ENCODE data around the gene TSGA10IP. TPM values are rescaled to one million over a fixed set of nuclear protein-coding genes. Genes with fewer than 3 reads are reported as not detected.

Gene TSGA10IP
- total RNA-seq, 4 donors from 2014 or later, result not detected

GRCh38 chr11:65958291-65958690, 13.0 kb downstream of the TSGA10IP start:
- TF ChIP-seq POLR2AphosphoS5 (IDR thresholded peaks at IDR 0.05) (no peak), POLR2A (IDR thresholded peaks at IDR 0.05) (no peak)
- TF ChIP-seq, protein P1, sequence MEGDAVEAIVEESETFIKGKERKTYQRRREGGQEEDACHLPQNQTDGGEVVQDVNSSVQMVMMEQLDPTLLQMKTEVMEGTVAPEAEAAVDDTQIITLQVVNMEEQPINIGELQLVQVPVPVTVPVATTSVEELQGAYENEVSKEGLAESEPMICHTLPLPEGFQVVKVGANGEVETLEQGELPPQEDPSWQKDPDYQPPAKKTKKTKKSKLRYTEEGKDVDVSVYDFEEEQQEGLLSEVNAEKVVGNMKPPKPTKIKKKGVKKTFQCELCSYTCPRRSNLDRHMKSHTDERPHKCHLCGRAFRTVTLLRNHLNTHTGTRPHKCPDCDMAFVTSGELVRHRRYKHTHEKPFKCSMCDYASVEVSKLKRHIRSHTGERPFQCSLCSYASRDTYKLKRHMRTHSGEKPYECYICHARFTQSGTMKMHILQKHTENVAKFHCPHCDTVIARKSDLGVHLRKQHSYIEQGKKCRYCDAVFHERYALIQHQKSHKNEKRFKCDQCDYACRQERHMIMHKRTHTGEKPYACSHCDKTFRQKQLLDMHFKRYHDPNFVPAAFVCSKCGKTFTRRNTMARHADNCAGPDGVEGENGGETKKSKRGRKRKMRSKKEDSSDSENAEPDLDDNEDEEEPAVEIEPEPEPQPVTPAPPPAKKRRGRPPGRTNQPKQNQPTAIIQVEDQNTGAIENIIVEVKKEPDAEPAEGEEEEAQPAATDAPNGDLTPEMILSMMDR (IDR thresholded peaks at IDR 0.05), result no peak
- peaks cover 20% of the 10 kb centered on the region for H3K4me1 ChIP-seq
- DNase-seq (ENCODE audit: low spot score in 2 of 2), result no peak
- no peak overlapping the region for H3K4me3 ChIP-seq
- H3K36me3 ChIP-seq, result no peaks in the 10 kb centered on the region
- peaks cover 9% of the 10 kb centered on the region for H3K27me3 ChIP-seq
- no peak overlapping the region for H3K27ac ChIP-seq
- H3K9me3 ChIP-seq, result no peaks in the 10 kb centered on the region
- 36% methylated on average over 4 of the region's 4 CpGs for WGBS

DNA sequence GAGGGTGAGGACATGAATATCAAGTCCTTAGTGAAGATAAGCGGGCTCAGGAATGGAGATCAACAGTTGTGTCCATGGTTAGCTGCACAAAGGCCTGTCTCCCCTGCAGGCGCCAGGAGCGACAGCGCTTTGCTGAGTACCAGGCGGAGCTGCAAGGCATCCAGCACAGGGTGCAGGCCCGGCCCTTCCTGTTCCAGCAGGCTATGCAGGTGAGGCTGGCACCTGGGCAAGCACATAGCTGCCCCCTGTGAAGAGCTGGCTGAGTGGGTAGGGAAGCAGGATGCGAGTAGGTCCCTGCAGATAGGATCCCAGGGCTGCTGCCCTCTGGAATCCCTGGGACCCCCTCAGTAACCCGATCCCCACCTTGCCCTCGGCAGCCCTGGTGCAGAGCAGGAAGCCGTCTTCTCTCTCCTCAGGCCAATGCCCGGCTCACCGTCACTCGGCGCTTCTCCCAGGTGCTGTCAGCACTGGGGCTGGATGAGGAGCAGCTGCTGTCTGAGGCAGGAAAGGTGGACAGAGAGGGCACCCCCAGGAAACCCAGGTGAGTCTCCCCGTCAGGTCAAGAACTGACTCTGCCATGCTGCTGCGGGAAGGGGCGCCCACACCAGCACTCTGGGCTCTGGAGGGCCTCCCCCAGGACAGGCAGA, 13.6 kb downstream of the TSGA10IP start:
- Histone ChIP-seq H3K4me3 (no peak overlapping the region), H3K27me3 (peaks cover 9% of the 10 kb centered on the region), H3K4me1 (peaks cover 26% of the 10 kb centered on the region), H3K9me3 (no peaks in the 10 kb centered on the region), H3K36me3 (no peaks in the 10 kb centered on the region), H3K27ac (no peak overlapping the region)
- TF ChIP-seq POLR2AphosphoS5 (IDR thresholded peaks at IDR 0.05) (no peak), EP300 (IDR thresholded peaks at IDR 0.05) (no peak), POLR2A (IDR thresholded peaks at IDR 0.05) (no peak)
- TF ChIP-seq, protein P1 (IDR thresholded peaks at IDR 0.05), result no peak
- 68% methylated on average over 6 of the region's 17 CpGs for WGBS
- no peak for DNase-seq (ENCODE audit: low spot score in 2 of 2)

DNA sequence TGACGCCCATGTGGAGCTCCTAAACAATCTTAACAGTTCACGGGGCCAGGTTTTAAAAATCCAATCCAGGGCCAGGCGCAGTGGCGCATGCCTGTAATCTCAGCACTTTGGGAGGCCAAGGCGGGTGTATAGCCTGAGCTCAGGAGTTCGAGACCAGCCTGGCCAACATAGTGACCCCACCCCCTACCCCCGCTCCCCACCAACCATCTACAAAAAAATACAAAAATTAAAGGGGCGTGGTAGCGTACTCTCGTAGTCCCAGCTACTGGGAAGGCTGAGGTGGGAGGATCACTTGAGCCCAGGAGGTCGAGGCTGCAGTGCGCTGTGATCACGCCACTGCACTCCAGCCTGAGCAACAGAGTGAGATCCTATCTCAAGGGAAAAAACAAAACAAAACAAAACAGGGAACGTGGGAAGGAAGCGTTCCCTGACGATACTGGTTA, 15.6 kb downstream of the TSGA10IP start:
- no peaks in the 10 kb centered on the region for H3K9me3 ChIP-seq
- peak overlapping the region; percentile 99 for H3K4me3 ChIP-seq
- TF ChIP-seq, protein P1 (IDR thresholded peaks at IDR 0.05), result no peak
- TF ChIP-seq POLR2AphosphoS5 (IDR thresholded peaks at IDR 0.05), result no peak
- TF ChIP-seq EP300 (IDR thresholded peaks at IDR 0.05), result no peak
- no peak for TF ChIP-seq POLR2A (IDR thresholded peaks at IDR 0.05)
- H3K36me3 ChIP-seq, result peaks cover 19% of the 10 kb centered on the region
- peak overlapping the region; percentile 95 for H3K27ac ChIP-seq
- peaks cover 29% of the 10 kb centered on the region for H3K4me1 ChIP-seq
- WGBS, result 49% methylated on average over 16 of the region's 16 CpGs
- H3K27me3 ChIP-seq, result no peaks in the 10 kb centered on the region
- DNase-seq (ENCODE audit: low spot score in 2 of 2), result no peak

DNA sequence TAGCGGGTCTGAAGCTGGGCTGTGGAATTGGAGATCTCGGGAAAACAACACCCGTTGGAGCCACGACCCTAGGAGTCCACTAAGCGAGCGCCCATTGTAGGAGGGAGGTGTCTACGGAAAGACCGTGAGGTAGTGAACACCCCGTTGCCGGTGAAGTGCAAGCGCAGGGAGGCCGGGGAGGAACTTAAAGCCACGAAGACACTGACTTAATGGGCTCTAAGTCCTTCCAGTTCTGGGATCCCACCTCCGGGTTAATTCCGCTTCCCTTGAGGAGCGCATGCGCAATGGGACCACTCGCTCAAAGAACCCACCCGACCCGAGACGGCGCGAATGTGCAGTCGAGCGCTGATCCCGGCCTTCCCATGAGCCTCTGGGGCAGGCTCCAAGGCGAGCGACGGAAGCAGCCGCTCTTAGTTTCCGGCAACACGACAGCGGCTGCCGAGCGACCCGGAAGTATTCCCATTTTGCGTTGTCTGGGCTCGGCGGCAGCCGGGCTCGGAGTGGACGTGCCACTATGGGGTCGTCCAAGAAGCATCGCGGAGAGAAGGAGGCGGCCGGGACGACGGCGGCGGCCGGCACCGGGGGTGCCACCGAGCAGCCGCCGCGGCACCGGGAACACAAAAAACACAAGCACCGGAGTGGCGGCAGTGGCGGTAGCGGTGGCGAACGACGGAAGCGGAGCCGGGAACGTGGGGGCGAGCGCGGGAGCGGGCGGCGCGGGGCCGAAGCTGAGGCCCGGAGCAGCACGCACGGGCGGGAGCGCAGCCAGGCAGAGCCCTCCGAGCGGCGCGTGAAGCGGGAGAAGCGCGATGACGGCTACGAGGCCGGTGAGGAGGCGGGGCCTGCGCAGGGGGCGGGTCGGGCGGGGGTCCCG, 16.2 kb downstream of the TSGA10IP start, which contains the start of gene SART1:
Gene SART1, plus strand, starts transcription at position 468 of the 874 bp plus-strand sequence. Its CDS starts 47 bp downstream, at position 515.
- Histone ChIP-seq H3K4me3 (peak within 1 kb of the TSS; percentile 99), H3K9me3 (no peaks in the 10 kb centered on the region), H3K36me3 (peaks cover 26% of the 10 kb centered on the region), H3K27ac (peak within 1 kb of the TSS; percentile 95), H3K4me1 (peaks cover 29% of the 10 kb centered on the region), H3K27me3 (no peaks in the 10 kb centered on the region)
- WGBS, result 0% methylated on average over 13 of the region's 97 CpGs
- peak; percentile 98 to 99 for DNase-seq (ENCODE audit: low spot score in 2 of 2)
- TF ChIP-seq POLR2A (IDR thresholded peaks at IDR 0.05) (peak in 1 of 2 donors; percentile 67), EP300 (IDR thresholded peaks at IDR 0.05) (no peak), POLR2AphosphoS5 (IDR thresholded peaks at IDR 0.05) (peak in 2 of 3 donors; percentile 72 to 88)

- Histone ChIP-seq H3K9me3 (no peaks in the 10 kb centered on the region), H3K27me3 (no peaks in the 10 kb centered on the region), H3K4me3 (peak overlapping the region; percentile 99), H3K36me3 (peaks cover 32% of the 10 kb centered on the region), H3K27ac (peak overlapping the region; percentile 95), H3K4me1 (peaks cover 29% of the 10 kb centered on the region)
- DNase-seq (ENCODE audit: low spot score in 2 of 2), result no peak
- WGBS, result 11% methylated on average over 8 of the region's 13 CpGs
- TF ChIP-seq POLR2A (IDR thresholded peaks at IDR 0.05) (no peak), EP300 (IDR thresholded peaks at IDR 0.05) (no peak)
- TF ChIP-seq, protein P1 (IDR thresholded peaks at IDR 0.05), result no peak
Measured at GRCh38 chr11:65962141-65962564, 16.9 kb downstream of the TSGA10IP start.
